NCI-H526 treated with DMSO at 0.1 percent for 48 hours (cell line): ENCODE results near the gene CUTC.
"Not testable (repeated sequence)": the region's sequence is repeated elsewhere in the genome, so short reads cannot be mapped to it uniquely, and the experiment has no call there.

ENCODE experiments used
- DNase-seq: peaks from one replicate; lab custom pipeline; 2025; lab: John Stamatoyannopoulos, UW

Gene CUTC

DNA sequence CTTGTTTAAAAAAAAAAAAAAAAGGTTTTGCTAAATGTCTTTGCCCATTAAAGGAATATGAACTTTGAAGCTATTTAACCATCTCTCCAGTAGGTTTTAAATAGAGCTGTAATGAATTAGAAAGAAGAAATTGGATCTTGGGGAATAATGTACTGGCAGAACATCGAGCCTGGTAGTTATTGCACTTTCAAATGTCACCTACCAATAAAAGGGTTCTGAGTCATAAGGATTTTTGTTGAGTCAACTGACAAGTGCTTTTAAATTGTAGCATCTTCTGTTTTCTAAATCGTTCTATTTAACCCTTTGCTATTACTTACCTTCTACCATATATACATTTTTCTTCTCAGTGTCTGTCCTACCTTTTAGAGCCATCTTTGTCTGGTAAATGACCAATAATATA lies 10.7 kb downstream of the CUTC start:
- DNase-seq, result no peak

DNA sequence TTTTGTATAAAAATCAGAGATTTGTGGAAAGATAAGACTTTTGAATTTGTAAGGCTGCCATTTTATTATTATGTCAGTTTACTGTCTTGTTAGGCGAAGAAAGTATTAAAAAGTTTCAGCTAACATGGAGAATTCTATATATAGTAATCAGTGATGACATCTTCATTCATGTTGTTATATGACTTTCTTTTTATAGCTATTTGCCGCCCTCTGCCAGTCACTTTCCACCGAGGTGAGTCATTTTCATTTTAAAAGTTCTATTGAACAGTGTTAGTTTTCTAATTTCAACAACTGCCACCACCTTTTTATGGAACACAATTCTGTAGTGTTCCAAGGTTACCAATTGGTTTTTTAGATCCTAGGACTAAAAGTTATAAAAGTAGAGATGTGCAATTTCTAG lies 11.8 kb downstream of the CUTC start:
- no peak for DNase-seq

DNA sequence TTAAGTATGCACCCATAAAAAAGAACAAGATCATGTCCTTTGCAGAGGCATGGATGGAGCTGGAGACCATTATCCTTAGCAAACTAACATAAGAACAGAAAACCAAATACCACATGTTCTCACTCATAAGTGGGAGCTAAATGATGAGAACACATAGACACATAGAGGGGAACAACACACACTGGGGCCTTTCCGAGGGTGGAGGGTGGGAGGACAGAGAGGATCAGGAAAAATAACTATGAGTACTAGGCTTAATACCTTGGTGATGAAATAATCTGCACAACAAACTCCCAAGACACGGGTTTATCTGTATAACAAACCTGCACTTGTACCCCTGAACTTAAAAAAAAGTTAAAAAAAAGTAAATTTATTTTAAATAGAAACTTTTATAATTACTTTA lies 14.1 kb downstream of the CUTC start:
- not testable (repeated sequence) for DNase-seq

DNA sequence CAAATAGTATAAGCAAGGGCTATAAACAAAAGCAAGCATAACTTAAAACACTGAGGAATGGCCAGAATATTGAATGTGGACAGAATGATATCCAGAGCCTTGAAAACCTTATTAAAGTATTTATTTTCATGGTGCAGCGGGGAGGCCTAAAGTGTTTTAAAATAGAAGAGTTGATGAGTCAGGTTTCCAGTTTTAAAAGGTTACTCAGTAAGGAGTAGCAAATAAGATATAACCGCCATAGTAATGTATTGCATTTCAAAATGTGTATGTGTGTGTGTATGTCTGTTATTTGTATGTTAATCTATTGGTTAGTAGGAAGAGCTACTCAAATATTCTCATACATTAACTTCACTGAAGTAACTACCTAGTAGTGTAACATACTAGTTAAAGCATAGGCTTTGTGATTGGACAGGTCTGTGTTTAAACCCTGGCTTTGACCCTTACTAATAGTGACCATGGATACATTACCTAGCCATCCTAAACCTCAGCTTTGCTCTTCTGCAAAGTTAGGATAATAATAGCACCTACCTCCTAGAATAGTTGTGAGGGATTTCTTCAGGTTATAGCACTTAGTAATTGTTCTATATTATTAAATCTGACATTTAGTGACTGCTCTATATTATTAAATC lies 16.9 kb downstream of the CUTC start:
- DNase-seq, result no peak

DNA sequence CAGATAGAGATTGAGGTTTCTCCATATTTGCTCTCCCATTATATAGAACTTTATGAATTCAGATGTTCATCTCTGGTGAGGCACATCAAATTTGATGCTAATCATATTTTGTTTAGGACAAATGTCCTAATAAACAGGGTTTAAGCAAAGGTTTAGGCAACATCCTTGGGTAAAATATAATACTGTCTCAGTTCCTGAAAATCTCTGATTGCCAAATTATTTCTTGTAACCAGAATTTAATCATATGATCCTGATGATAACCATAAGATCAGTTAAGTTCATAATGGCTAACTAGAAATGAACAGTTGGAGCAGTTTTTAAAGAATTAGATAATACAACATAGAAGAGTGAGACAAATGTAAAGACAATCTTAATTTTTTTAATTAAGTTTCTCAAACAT lies 18.6 kb downstream of the CUTC start:
- DNase-seq, result no peak

DNA sequence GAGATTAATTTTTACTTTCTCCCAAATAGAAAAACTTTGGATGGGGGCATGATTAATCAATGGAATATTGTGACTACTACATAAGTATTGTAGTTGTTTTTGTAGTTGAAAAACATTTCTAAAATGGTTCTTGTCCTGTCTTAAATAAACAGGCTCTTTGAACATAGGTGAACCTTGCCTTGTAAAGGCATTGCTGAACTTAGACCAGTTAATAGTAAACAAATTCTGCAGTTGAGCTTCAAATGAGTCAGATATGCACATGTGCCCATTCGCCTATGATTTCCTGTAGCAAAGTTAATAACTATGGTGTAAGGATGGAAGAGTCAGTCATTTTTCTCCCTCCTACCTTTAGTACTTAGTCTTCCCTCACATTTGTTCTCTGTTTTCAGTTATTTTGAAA lies 22.6 kb downstream of the CUTC start:
- DNase-seq, result no peak

DNA sequence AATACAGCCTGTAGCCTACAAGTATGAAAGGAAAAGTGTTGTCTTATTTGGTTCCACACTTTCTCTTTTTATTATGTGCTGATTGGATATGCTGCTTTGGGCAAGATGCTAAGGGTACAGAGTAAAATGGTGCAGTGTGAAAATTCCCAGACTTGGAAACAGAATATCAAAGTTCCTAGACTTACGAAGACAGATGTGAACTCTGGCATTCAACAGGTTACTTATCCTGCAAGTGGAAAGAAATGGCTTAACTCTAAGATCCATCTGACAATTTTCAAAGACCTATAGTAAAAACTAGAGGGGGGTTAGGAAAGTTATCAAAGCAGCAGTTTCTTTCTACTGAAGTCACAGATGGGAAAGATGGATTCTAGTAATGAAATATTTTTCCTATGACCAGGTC lies 24.1 kb downstream of the CUTC start:
- DNase-seq, result no peak

DNA sequence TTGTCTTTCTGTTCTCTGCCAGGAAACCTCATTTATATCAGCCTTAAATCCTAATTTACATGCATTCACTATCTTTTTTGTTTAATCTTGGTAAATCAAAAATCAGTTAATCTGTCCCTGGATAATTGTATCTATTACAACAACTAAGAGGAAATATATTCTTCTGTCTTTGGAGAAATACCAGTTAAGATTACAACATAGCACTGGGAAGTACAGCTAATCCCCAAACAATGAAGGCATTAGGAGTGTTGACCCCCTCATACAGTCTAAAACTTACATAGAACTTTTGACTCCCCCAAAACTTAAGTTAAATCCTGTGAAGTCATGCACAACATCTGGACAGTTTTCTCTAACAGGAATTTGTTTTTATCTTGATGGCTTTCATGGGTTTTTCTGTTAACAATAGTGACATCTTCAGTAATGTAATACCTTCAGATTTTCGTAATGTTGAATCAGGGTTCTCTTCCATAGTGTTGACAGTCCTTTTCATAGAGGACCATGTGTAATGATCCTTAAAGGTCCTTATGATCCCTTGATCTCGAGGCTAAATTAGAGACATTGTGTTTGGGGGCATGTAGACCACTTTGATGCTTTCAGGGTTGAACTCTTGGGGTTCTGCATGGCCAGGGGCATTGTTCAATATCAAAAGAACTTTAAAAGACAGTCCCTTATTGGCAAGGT lies 26.3 kb downstream of the CUTC start:
- DNase-seq, result no peak

DNA sequence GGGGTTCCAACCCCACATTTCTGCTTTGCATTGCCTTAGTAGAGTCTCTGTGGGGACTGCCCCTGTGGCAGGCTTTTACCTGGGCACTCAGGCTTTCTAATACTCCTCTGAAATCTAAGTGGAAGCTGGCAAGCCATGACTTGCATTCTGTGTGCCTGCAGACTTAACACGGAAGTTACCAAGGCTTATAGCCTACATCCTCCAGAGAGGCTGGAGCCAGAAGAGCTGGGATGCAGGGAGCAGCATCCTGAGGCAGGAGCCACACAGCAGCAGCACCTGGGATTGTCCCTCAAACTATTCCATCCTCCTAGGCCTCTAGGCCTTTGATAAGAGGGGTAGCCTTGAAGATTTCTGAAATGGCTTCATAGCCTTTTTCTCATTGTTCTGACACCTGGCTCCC lies 28.3 kb downstream of the CUTC start:
- DNase-seq, result no peak

DNA sequence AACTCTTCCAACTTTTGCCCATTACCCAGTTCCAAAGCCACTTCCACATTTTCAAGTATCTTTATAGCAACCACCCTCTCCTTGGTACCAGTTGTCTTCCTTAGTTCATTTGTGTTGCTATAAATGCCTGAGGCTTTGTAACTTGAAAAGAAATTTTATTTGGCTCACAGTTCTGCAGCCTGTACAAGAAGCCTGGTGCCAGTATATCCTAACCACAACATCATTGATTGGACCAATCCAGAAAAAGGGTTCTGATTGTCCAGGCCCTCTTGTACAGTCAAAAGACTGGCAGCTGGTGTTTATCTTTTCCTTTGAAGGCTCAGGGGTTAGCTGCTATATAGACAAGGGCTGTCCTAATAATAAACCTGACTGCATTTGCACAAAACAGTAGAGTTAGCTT lies 29.3 kb downstream of the CUTC start:
- DNase-seq, result no peak

DNA sequence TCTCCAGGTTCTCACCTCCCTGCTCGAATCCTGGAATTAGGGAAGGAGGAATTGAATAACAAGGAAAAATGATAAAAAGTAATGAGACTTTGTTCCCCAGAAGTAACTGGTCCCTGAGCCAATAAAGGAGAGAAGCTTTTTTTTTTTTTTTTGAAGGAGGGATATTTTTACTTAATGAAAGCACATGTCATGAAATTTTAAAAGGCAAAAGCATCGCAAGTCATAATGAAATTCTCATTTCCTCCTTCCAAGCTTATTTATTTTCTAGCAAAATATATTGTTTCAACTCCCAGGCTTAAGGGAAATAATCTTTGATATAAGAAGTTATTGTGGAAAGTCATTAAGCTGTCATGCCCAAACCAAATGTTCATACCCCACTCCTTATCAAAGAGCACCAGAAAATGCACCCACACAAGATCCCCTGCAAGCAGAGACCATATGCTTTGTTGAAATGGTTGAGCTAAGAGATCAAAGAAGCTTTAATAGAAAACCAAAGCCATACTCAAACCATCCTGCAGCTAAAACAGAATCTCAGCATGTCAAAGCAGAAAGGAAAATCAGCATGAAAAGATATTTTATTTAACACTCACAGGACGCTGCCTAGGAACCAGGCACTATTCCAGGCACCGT lies 33.8 kb downstream of the CUTC start:
- no peak for DNase-seq

DNA sequence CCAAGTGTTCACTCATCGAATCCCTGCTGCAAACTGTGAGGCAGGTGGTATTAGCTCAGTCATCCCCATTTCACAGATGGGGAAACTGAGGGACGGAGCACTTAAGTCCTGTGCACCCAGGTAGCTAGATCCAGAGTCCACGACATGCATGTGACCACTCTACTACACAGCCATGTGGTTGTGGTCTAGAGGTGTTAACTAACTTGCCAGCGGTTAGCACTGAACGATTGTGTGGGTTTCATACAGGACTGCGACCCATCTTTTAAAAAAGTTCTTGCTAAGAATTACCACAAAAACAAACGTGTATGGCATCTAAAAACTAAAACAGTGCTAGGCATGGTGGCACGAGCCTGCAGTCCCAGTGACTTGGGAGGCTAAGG lies 34.3 kb downstream of the CUTC start:
- no peak for DNase-seq

DNA sequence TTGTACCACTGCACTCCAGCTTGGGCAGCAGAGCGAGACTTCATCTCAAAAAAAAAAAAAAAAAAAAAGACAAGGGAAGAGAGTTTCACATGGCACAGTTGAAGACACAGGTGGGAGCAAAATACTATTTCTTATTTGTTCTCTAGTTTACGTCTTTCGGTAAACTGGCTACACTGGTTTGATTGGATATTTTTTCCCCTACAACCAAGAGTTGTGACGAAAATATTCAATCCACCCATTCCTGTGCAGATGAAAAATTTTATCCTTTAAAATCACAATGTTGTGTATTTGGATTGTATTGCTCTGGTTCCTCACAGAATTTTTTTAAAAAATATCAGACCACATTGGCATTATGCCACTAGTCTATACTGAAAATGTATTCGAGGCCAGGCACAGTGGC lies 35.9 kb downstream of the CUTC start:
- DNase-seq, result no peak

DNA sequence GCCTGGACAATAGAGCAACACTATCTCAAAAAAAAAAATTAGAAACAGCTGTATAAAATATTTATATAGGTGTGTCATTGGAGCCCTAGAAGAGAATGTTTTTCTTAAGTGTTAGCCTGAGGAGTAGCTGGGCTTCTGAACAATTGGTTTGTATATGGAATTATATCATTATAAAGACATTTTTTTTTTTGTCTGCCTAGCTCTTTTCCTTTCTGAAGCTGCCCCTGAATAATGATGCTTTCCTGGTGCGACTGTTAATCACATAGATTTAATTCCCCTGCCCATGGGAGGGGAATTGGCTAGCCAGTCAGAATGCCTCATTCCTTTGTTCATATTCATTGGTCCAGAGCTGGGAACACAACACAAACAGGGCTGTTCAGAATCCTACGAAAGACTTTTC lies 36.5 kb downstream of the CUTC start:
- DNase-seq, result no peak

DNA sequence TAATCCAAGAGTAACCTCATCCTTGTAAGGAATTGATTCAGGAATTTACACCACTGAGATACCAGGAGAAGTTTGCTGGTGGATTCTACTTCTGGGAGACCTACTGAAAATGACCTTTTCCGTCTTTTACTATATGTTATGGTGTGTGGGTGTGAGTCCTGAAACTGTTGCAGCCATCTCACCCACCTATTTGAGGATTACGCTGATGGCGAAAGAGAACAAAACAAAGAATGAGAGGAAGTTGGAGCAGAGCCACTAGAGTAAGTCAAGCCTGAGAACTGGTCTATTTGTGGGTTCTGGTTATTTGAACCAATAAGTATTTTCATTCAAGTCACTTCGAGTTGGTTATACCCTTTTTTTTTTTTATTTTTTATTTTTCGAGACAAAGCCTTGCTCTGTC lies 37.7 kb downstream of the CUTC start:
- no peak for DNase-seq

DNA sequence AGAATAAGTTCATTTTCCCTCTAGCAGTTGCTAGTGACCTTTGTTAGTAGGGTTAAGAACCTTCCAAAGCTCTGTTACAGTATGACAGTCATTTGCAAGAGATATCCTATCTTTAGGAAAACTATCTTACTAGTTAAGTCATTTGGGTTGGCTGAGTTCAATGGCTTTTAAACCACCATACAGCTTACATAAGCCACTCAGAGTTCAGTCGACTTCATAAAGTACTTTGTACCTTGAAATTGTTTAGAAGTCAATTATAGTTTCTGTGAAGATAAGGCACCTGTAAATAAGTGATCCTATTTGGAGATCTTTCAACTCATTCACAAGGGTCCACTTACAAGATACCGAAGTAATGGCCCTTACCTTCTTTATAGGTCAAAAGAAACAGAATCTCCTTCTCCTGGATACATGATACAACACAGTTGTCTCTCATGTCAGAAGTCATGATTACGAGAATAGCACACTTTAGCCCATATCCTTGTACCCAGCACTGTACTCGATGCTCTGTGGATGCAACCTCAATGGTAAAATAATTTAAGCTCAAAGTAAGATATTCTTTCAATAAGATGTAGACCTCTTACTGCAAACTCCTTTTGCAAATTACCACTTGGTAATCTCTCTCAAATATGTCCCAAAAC lies 38.5 kb downstream of the CUTC start:
- DNase-seq, result no peak

DNA sequence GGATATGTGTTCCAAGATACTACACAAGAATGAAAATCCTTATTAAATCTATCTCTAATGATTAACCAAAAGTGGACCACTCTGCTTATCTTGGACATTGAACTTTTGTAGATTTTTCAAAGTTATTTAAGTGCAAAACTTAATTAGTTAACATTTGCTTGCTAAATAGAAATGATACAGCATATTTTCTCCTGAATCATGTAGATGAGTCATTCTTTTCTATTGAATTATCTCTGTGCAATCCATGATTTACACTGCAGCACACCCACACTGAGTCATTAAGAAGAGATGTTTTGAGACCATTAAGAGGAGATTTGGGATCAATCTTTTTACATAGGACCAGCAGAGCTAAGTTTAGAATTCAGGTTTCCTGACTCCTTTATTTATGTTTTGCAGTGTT lies 43.8 kb downstream of the CUTC start:
- no peak for DNase-seq

DNA sequence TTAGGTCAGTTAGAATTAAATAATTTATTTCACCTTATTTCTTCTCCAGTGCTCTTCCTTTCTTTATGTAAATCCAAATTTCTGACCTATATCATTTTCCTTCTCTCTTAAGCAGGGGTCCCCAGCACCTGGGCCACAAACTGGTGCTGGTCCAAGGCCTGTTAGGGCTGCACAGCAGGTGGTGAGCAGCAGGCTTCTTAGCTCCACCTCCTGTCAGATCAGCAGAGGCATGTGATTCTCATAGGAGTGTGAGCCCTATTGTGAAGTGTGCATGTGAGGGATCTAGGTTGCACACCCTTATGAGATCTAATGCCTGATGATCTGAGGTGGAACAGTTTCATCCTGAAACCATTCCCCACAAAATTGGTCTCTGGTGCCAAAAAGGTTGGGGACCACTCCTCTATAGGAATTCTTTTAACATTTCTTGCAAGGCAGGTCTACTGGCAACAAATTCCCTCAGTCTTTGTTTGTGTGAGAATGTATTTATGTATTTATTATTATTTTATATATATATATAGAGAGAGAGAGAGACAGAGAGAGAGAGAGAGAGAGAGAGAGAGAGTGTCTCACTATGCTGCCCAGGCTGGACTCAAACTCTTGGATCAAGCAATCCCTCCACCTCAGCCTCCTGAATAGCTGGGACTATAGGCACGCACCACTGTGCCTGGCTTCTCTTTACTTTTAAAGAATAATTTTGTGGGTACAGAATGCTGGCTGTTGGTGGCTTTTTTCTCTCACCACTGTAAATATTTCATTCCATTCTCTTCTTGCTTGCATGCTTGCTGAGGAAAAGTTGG lies 46.1 kb downstream of the CUTC start:
- no peak for DNase-seq

DNA sequence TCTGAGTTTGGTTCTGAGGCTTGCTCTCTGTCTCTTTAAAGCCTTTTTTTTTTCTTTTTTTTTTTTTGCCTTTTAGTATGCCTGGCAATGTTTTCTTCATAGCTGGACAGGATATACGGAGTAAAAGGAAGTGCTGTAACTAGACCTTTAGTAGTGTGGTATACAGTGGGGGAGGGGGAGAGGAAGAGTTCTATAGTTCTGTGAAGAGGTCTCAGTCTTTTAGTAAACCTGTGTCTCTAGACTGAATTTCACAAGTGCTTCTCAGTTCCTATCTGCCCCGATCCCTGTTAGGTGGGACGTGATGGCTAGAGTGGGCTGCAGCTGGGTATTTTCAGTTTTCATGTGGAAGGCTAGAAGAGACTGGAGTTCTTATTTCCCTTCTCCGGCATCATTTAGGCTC lies 47.3 kb downstream of the CUTC start:
- no peak for DNase-seq

DNA sequence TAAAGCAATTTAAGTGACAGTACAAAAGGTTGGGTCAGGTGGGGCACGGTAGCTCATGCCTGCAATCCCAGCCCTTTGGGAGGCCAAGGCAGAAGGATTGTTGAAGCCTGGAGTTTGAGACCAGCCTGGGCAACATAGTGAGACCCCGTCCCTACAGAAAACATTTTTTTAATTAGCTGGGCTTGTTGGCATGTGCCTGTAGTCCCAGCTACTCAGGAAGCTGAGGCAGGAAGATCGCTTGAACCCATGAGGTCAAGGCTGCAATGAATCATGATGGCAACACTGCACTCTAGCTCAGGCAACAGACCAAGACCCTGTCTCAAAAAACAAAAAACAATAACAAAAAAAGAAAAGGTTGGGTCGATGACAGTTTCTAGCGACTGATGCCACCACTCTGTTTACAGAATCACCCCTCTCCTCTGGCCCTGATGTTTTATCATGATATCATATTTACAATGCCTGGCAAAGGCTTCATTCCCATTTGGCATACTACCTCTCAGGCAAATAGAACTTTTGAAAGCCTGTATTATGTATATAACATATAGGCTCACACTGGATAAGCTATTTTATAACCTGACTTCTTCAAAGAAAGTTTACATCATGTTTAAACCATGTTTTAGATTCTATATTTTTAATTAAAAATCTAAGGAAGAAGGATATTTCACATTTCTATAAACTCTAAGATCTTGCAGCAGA lies 49.8 kb downstream of the CUTC start:
- DNase-seq, result no peak

DNA sequence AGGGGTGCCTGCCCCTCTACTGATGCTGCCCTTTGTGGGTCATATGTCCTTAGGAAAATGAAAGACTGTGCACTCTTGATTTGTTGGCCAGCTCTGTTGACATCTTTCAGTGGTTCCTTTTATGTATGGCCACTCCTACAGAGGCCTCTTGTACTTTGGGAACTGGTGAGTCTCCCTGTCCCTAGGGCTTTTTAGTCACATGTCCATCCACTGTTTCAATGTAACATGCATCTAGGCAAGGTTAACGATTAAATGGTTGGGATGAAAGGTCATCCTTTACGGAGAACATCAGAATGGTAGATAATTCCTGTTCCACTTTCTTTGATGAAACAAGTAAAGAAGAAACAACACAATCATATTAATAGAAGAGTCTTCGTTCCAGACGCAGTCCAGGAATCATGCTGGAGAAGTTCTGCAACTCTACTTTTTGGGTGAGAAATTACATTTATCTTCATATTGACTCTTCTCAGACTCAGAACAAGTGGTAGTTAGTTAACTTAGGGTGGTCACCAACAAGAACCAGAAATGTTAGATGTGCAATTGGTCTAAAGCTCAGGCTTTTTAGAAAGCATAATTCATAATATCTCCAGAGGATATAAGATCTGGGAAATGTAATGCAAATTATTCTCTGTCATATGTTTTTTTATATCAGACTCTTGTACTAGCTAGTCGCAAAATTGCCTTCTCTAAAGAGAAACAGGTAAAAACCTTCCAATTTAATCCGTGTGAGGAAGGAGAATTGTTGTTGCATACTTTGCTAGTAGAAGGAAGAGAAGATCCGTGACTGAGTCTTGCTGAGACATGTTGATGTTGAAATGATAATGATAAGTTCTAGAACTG lies 50.6 kb downstream of the CUTC start, which contains the start of gene ABCC2:
TSS of gene ABCC2 (plus strand) at position 194 of the 840 bp plus-strand sequence. CDS start at position 399, 205 bp downstream.
- DNase-seq, result no peak
